ENCODE results near the gene CKMT2. TPM values are rescaled to one million over a fixed set of nuclear protein-coding genes. Genes with fewer than 3 reads are reported as not detected.

CKMT2 gene
- total RNA-seq, 1 experiment from 2014 or later, result 1.8 TPM

- Mint-ChIP-seq H3K9me3 (no peaks in the 10 kb centered on the region), H3K27me3 (ENCODE audit: low read depth) (no peaks in the 10 kb centered on the region), H3K4me3 (no peak overlapping the region), H3K27ac (peak overlapping the region; percentile 26; the same call in 1 of the 2 replicates), H3K36me3 (peaks cover 10% of the 10 kb centered on the region; the same call in 1 of the 2 replicates), H3K4me1 (peaks cover 12% of the 10 kb centered on the region)
- ChIA-PET POLR2A (interaction anchor here (0.6 kb wide), 2 partner anchors 14 to 29 kb away, joined by 3 to 8 read pairs; partner anchors contain the start of gene ZCCHC9), CTCF (interaction anchor here (1.5 to 1.9 kb wide), 2 partner anchors 14 to 16 kb away, joined by 9 to 10 read pairs; partner anchors contain the start of gene ZCCHC9)
- DNase-seq (ENCODE audit: low spot score) (no peak), ATAC-seq (peak; percentile 66)
- TF ChIP-seq NFATC4 (CRISPR knock-in tag; IDR thresholded peaks at IDR 0.05), result no peak
- no peak for TF ChIP-seq PRDM15 (CRISPR knock-in tag; IDR thresholded peaks at IDR 0.05)
- no peak for TF ChIP-seq CREM (CRISPR knock-in tag; IDR thresholded peaks at IDR 0.05)
- TF ChIP-seq FOXJ3 (CRISPR knock-in tag; IDR thresholded peaks at IDR 0.05; ENCODE audit: borderline replicate concordance), result no peak
- no peak for TF ChIP-seq OVOL2 (CRISPR knock-in tag; IDR thresholded peaks at IDR 0.05; ENCODE audit: borderline replicate concordance)
- TF ChIP-seq JUN (CRISPR knock-in tag; IDR thresholded peaks at IDR 0.05), result no peak
- TF ChIP-seq ZNF532 (CRISPR knock-in tag; IDR thresholded peaks at IDR 0.05; ENCODE audit: borderline replicate concordance), result no peak
- TF ChIP-seq NR3C1 (CRISPR knock-in tag; conservative IDR thresholded peaks at IDR 0.05; ENCODE audit: low read depth), result no peak
- TF ChIP-seq ZNF512 (CRISPR knock-in tag; IDR thresholded peaks at IDR 0.05; ENCODE audit: borderline replicate concordance), result no peak
- TF ChIP-seq RORB (CRISPR knock-in tag; IDR thresholded peaks at IDR 0.05), result no peak
- no peak for TF ChIP-seq ESRRA (CRISPR knock-in tag; IDR thresholded peaks at IDR 0.05; ENCODE audit: borderline replicate concordance)
- TF ChIP-seq TEAD1 (CRISPR knock-in tag; IDR thresholded peaks at IDR 0.05), result no peak
- no peak for TF ChIP-seq ZNF423 (CRISPR knock-in tag; IDR thresholded peaks at IDR 0.05)
- no peak for TF ChIP-seq ETV6 (CRISPR knock-in tag; IDR thresholded peaks at IDR 0.05)
- TF ChIP-seq ZBTB43 (CRISPR knock-in tag; IDR thresholded peaks at IDR 0.05), result no peak
- no peak for TF ChIP-seq RELA (CRISPR knock-in tag; IDR thresholded peaks at IDR 0.05; ENCODE audit: borderline replicate concordance)
Measured at GRCh38 chr5:81315336-81315735, 82.2 kb downstream of the CKMT2 start.

All from WTC11 (cell line).